HG03025 (cell line): Measurements from ENCODE around the gene SCN1B.
A peak's percentile ranks its signal among the peaks of the same experiment; 100 is the strongest.
"Not testable (repeated sequence)": the region's sequence is repeated elsewhere in the genome, so short reads cannot be mapped to it uniquely, and the experiment has no call there.

Experiments used
- ATAC-seq: cut with Tn5 transposase; IDR thresholded peaks from one replicate; pipeline ENCODE4 v1.9.1; 2021; ENCODE audit warnings: mild to moderate bottlenecking, moderate library complexity; ENCODE audit not compliant: unreplicated experiment, low FRiP score

SCN1B gene

DNA sequence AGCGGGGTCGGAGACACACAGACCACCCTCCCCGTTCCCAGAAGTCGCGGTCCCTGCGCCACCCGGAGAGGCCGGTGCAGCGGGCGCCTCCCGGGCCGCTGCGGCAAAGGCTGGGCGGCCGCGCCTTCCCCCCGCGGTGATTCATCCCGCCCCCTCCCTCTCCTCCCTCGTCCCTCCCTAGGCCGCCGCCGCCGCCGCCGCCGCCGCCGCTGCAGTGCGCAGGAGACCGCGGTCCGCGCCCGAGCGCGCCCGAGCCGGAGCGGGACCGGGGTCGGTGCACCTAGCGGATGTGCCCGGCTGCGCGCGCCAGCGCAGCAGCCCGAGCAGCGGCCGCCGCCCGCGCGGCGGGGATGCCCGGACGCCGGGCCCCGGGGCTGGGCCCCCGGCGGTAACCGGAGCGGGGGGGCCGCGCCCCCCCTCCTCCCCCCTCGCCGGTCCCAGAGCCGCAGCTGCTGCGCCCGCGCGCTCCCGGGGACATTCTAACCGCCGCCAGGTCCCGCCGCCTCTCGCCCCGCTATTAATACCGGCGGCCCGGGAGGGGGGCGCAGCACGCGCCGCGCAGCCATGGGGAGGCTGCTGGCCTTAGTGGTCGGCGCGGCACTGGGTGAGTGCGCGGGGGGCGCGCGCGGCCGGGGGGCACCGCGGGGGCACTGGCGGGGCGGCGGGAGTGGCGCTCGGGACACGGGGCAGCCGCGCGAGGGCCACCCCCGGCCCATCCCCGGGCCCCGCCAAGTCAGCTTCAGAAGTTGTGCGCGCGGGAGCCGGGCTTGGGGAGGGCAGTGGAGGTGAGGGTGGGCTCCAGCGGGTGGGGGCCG, at the start of gene SCN1B:
SCN1B (plus strand) TSS at position 214 of the 815 bp plus-strand sequence; CDS start at position 565, 351 bp downstream.
- no peak for ATAC-seq

DNA sequence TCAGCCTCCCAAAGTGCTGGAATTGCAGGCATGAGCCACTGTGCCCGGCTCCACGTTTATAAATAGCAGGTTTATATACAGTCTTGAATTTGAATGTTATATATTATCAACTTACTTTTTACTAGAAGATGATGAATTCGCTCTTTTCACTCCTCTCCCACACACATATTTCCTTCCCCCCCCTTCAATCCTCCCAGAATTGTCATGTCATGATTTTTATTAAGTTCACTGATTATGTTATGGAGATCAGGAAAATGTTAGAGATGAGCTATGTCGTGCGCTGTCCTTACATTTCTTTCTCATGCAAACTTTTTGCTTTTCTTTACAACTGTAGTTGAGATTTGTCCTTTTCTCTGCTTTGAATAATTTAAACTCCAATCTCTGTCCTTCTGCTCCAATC, 48.0 kb upstream of the SCN1B start:
- no peak for ATAC-seq

DNA sequence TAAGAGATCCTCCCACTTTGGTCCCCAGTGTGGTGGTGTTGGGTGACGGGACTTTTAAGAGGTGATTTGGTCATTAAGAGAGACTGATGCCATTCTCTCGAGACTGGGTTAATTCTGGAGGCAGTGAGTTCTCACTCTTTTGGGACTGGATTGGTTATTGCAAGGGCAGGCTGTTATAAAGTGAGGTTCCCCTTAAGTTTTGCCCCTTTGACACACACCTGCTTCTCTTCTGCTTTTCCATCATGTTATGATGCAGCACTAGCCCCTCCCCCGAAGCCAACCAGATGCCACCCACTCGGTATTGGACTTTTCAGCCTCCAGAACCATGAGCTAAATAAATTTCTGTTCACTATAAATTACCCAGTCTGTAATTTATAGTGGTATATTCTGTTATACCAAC, 46.5 kb upstream of the SCN1B start:
- no peak for ATAC-seq

DNA sequence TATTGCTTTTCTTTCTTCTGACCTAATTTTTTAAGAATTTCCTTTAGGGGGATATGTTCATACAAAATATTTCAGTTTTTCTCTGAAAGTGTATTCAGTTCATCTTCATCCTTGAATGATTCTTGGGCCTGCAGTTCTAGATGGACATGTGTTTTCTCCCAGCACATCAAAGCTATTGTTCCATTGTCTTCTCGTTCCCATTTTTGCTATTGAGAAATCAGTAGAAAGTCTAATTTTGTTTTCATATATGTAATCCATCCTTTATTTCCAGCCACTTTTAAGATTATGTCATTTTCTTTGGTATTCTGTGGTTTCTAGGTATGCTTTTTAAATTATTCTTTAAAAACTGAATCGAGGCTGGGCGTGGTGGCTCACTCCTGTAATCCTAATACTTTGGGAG, 46.0 kb upstream of the SCN1B start:
- no peak for ATAC-seq

DNA sequence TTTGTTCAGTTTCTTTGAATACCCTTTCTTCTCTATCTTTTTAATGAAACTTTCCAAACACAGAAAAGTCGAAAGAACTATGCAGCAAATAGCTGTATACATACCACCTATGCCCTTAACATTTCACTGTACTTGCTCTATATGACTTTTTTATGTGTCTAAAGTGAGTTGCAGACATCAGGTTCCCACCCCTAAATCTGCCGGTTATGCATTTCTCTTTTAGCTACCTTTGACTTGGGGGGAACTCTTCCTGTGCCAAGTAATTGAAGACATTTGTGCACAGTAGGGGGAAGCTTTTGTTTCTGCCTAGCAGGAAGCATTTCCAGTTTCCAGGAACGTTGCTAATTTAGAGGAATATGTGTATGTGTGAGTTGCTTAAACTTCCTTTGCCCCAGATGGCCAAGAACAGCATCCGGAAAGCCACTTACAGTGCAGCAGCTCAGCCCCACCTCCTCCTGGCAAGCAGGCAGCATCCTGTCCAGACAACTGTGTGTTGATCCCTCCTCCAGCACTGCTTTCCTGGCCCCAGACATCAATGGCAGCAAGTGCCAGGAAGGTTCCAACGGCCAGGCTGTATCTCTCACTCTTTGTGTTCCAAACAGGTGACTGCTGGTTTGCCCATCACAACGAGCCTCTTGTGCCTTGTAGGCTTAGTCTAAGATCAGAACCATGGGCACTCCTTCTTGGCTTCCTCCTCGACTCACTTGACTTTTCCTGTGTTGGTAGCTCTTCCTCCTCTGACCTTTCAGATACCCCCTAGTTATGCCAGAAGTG, 44.8 kb upstream of the SCN1B start:
- ATAC-seq: no peak

DNA sequence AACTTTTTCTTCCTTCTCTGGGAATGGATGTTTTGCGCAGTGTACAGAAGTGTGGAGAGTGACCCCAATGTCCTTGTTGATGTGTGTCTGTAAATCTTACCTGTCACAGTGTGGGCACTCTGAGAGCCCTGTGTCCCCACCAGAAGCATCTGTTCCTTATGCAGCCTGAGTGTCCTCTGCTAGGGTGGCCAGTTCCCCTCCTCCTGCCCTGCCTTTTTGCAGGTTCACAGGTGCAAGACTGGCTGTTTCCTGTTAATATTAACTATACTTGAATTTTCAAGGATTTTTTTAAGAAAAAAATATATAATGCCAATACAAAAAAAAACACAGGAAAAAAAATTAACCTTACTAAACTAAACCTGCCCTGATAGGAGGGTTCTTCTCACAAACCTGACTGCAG, 42.2 kb upstream of the SCN1B start:
- no peak for ATAC-seq

DNA sequence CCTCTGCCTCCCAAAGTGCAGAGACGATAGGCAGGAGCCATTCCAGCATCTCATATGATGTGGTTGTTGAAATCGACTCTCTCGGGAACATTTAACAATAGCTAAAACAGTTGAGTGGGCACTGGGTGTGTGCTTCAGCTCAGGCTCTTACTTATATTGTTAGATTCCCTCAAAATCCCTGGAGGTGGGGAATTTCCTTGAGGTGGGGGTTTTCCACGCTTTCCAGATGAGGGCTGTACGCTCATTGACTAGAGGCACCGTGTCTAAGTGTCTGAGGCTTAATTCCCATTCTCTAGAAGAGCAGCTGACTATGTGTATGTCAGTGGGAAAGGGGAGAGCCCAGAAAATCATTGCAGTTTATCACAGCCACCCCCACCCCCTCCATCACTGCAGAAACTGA, 41.0 kb upstream of the SCN1B start:
- ATAC-seq: no peak

DNA sequence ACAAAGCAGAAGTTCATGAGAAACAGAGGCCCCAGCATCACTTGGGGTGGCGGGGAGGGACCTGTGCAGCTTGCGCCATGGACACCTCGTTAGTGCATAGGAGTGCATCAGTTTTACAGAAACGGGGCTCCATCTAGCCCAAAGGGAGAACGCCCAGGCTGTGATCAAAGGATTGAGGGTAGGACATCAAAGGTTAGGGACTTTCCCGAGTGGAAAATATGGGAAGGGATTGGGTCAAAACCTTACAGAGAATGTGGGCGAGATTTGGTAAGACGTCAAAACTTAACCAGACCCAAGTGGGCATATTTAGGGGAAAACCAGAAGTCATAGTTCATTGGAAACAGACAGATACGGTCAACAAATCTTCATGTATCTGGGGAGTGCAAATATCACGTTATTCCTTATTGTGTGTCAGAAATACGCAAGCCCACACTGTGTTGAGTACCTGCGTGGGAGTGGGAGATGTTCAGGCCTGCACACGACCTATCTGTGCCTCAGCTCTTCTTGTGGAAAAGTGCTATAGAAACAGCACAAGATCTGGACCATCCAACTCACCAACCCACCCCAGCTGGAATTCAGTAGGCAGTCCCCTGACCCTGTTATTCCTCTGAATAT, 39.6 kb upstream of the SCN1B start:
- no peak for ATAC-seq

DNA sequence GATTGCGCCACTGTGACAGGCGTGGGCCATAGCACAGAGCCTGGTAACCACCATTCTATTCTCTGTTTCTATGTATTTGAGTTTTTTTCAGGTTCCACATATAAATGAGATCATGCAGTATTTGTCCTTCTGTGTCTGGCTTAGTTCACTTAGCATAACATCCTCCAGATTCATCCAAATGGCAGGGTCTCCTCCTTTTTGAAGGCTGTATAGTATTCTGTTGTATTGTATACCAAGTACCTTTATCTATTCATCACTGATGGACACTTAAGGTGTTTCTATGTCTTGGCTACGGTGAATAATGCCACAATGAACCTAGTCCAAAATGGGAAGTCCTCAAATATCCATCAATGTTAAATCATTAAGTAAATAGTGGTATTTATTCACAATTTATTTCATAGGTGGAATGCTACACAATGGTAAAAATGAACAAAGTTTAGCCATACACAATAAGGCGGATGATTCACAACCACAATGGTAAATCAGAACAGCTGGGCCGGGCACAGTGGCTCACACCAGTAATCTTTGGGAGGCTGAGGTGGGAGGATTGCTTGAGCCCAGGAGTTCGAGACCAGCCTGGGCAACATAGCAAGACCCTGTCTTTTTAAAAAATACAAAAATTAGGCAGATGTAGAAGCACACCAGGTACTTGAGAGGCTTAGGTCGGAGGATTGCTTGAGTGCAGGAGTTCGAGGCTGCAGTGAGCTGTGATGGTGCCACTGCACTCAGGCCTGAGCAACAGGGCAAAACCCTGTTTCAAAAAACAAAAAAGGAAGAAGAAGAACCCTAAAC, 38.5 kb upstream of the SCN1B start:
- ATAC-seq: no peak

DNA sequence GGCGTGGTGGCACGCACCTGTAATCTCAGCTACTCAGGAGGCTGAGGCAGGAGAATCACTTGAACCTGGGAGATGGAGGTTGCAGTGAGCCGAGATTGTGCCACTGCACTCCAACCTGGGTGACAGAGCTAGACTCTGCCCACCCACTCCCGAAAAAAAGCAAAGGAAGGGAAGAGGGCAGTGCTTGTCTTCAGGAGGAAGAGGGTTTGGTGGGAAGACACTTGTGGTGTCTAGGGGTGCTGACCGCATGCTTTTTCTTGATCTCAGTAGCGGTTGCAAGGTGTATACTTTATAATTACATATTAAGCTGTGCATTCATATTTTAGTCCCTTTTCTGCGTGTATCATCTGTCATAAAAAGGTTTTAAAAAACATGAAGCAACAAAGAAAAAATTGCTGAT, 37.7 kb upstream of the SCN1B start:
- not testable (repeated sequence) for ATAC-seq

DNA sequence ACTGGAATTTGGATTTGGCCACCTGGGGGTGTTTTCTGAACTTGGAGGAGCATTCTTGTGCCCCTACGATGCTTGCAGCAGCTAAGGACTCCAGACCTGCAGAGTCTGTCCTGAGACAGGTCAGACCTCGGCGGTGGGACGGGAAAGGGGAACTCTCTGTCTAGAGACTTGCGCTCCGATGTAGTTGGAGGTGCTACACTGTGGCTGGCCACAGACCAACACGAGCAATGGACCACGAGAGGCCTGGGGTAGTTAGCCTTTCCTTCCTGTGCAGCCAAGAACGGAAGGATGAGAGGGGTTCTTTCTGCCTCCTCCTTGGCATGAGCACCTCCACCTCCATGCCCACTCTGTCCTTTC, 36.0 kb upstream of the SCN1B start:
- ATAC-seq: no peak

DNA sequence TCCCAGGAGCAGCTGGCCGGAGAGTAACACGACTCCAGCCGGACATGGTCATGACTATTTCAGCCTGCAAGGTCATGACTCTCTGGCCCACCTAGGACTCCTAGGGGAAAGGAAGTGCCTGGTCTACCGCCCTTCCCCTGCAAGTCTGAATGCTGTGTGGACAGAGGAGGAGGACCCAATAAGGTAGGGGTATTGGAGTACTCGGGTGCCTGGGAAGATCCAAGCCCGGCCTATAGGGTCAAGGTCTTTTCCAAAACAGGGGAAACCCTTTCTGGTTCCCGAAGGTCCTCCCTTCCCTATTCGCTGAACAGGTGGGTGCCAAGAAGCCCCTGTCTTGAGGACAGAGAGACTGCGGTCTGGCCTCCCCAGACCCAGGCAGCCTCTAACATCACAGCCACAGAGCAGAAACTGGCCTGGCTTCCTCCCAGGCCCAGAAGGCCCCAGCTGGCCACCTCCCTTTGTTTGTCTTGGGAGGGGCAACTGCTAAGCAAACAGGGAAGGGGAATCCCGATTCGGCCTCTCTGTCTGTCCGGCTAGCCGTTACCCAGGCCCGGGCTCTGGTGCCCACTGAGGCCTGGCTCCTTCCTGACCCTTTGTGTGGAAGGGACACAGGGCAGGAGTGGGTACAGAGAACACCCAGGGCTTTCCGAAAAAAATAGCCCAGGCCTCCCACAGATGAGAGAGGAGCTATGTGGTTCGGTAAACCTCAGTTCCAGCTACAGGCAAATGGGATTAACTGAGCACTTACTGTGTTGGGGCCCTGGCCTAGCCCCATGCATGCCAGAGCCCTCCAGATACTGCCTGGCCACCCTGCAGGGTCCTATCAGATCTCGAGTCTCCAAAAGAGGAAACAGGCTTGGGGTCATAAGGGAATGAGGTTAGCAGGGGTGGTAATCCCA, 35.4 kb upstream of the SCN1B start:
- ATAC-seq: no peak

DNA sequence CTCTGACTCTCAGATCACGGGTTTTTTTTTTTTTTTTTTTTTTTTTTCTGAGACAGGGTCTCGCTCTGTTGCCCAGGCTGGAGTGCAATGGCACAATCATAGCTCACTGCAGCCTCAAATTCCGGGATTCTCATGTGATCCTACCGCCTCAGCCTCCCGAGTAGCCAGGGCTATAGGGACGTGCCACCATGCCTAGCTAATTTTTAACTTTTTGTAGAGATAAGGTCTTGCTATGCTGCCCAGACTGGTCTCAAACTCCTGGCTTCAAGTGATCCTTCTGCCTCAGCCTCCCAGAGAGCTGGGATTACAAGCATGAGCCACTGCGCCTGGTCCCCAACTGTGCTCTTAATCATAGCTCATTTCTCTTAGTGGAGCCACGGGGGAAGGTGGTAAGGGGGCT, 34.7 kb upstream of the SCN1B start:
- no peak for ATAC-seq

DNA sequence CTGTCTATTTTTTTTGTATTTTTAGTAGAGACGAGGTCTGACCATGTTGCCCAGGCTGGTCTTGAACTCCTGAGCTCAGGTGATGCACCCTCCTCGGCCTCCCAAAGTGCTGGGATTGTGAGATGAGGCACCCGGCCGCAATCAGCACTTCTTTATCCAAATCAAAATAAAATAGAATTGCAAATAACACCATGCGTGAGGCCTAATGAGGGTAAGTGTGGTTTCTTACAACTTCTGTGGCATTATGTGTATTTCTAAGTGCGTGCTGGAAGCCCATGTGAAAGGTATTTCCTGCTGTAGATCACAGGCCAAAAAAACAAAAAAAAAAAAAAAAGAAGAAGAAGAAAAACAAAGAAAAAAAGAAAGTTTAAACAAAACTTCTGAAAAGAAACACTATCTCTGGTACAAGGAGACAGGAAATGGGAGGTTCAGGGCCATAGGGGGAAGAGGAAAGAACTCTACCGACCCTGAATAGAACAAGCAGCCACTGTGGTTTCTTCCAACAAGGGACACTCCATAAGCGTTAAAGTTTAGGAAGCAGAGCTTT, 33.1 kb upstream of the SCN1B start:
- no peak for ATAC-seq

DNA sequence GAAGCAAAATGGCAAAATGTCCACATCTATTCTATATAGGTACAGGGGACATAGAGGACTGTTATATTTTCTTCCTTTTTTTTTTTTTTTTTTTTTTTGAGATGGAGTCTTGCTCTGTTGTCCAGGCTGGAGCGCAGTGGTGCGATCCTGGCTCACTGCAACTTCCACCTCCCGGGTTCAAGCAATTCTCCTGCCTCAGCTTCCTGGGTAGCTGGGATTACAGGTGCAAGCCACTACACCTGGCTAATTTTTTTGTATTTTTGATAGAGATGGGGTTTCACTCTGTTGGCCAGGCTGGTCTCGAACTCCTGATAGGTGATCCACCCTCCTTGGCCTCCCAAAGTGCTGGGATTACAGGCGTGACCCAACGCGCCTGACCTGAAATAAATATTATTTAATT, 32.0 kb upstream of the SCN1B start:
- not testable (repeated sequence) for ATAC-seq

DNA sequence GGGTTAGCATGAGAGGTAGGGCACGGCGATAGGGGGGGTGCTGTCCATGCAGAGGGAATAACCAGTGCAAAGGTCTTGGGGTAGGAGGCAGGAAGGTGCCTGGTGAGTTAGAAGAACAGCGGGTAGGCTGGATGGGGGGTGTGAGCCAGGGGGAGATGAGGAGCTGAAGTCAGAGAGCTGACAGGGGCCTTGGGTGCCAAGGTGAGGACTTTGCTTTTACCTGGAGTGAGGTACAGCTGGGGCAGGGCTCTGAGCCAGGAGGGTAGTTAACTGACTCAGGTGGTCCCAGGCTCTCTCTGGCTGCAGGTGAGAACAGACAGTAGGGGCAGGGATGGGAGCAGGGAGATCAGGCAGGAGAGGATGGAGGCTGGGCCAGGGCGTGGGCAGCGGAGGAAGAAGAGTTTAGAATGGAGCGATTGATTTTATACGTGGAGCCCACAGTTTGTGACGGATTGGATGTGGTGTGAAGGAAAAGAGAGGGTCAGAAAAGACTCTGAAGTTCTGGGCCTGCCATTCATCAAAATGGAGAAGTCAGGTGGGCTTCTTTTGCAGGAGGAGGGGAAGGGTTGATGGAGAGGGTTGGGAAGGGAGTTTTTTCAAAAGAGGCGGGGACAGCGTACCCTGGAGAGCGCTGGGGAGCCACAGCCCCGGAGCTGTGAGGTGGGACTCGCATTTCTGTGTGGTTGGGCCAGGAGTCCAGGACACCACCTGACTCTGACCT, 31.3 kb upstream of the SCN1B start:
- no peak for ATAC-seq

DNA sequence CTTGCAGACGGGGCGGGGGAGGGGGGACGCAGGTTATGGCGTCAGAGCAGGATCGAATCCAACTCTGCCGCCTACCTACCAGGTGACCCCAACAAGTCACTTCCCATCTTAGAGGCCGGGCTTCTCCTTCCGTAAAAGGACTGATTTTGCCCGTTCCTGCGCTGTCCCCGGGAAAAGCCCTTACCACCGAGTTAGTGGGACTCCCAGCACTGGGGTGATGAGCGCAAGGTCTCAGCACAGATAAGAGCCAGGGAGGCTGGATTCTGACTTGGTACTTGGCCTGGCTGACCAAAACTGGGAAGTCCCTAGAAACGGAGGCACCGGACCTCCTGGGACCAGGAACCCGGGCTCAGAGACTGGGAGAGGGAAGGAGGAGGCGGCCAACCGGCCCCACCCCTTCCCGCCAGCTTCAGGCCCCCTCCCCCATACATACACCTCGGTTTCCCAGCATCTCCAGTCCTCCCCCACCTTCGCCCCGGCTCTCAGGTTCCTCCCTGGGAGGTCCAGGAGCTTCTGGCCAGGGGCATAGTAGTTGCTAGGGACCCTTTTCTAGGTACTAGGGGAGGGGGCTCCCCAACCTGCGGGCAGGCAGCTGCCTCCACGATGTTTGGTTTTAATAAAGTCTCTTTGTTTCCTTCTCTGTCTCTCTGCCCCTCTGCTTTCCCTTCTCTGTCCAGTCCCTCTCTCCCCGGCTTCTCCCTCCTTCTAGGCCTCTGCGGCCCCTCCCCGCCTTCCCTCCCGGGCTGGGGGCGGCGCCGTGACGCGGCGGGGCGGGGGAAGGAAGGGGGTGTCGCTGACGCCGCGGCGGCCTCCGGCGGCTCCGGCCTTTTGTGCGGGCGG, 30.6 kb upstream of the SCN1B start, which contains the start of gene GRAMD1A:
GRAMD1A (plus strand) TSS at position 826 of the 840 bp plus-strand sequence. CDS start 156 bp downstream, outside the sequence.
- peak; percentile 36 for ATAC-seq

DNA sequence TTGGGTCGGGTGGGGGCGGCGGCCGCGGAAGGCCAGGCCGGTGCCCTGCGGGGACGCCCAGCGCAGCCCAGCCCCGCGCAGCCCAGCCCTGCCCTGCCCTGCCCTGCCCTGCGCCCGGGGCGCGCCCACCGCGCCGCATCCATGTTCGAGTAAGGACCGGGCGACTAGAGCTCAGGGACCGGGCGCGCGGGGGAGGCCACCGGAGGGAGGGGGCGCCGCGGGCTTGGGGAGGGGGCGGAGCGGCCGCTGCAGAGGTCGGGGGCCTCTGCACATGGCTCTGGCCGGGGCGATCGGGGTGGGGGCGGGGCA, 30.0 kb upstream of the SCN1B start:
- ATAC-seq: no peak
